Prostate gland (tissue), 2 donors: ENCODE data around the gene MYLK2.

Experiments used
- CTCF ChIP-seq, 4 experiments: fragments of 200-600 bp in 2 of 4; fragments of 450-650 bp in 2 of 4; sonication (generic) in 2 of 4; IDR thresholded peaks; 1 replicate in 3 of 4; 2 replicates in 1 of 4; pipeline ENCODE4 v1.5.1; 2016 to 2019; ENCODE audit warnings: antibody characterized with exemption in 4 of 4, mild to moderate bottlenecking in 2 of 4, moderate library complexity in 2 of 4
- POLR2A ChIP-seq: fragments of 450-650 bp; IDR thresholded peaks from one replicate; pipeline ENCODE4 v1.6.1; 2016; ENCODE audit warnings: antibody characterized with exemption, mild to moderate bottlenecking

- TF ChIP-seq POLR2A (no peak), CTCF (IDR thresholded peaks at IDR 0.05) (no peak)
Observed at GRCh38 chr20:31842471-31843157, 23.5 kb downstream of the MYLK2 start.
